DLD1 (cell line): Measurements from ENCODE around the gene SLC9B2.

Source experiments
- in situ Hi-C: cut with HindIII; loops from 2 replicates; pipeline ENCODE4 v1.10.0; 2017; ENCODE audit warnings: low sequenced_read_pairs

The SLC9B2 gene

GRCh38 chr4:103076747-103077347, at the start of gene SLC9B2:
TSS of gene SLC9B2 (minus strand) at chr4:103076761. CDS start at chr4:103067550, 9,211 bp downstream.
- in situ Hi-C loops = no loop called here

- in situ Hi-C loops = no loop called here
Measured at GRCh38 chr4:103126126-103126525, 49.6 kb upstream of the SLC9B2 start.

- in situ Hi-C loops = no loop called here
Measured at GRCh38 chr4:103123114-103123513, 46.6 kb upstream of the SLC9B2 start.

GRCh38 chr4:103118166-103118565, 41.6 kb upstream of the SLC9B2 start:
- in situ Hi-C loops = no loop called here

- in situ Hi-C loops = no loop called here
Measured at GRCh38 chr4:103111598-103111997, 35.0 kb upstream of the SLC9B2 start.

- in situ Hi-C loops = no loop called here
Measured at GRCh38 chr4:103108542-103108941, 32.0 kb upstream of the SLC9B2 start.

- in situ Hi-C loops = no loop called here
Measured at GRCh38 chr4:103105558-103106356, 29.2 kb upstream of the SLC9B2 start.

GRCh38 chr4:103104886-103105285, 28.3 kb upstream of the SLC9B2 start:
- in situ Hi-C loops = no loop called here

- in situ Hi-C loops = no loop called here
Measured at GRCh38 chr4:103100691-103101090, 24.1 kb upstream of the SLC9B2 start.

GRCh38 chr4:103099691-103100392, 23.3 kb upstream of the SLC9B2 start, which contains the start of gene BDH2:
TSS of gene BDH2 (minus strand) at chr4:103099834. CDS start at chr4:103096254, 3,580 bp downstream.
- in situ Hi-C loops = no loop called here

GRCh38 chr4:103098756-103099440, 22.3 kb upstream of the SLC9B2 start:
- in situ Hi-C loops = no loop called here

- in situ Hi-C loops = no loop called here
Measured at GRCh38 chr4:103098341-103098740, 21.8 kb upstream of the SLC9B2 start.

- in situ Hi-C loops = no loop called here
Measured at GRCh38 chr4:103097112-103097511, 20.6 kb upstream of the SLC9B2 start.

- in situ Hi-C loops = no loop called here
Measured at GRCh38 chr4:103095080-103095479, 18.5 kb upstream of the SLC9B2 start.

GRCh38 chr4:103092245-103092644, 15.7 kb upstream of the SLC9B2 start:
- in situ Hi-C loops = no loop called here

- in situ Hi-C loops = no loop called here
Measured at GRCh38 chr4:103091601-103092223, 15.2 kb upstream of the SLC9B2 start.

GRCh38 chr4:103089481-103089880, 12.9 kb upstream of the SLC9B2 start:
- in situ Hi-C loops = no loop called here

GRCh38 chr4:103086551-103086950, 10.0 kb upstream of the SLC9B2 start:
- in situ Hi-C loops = no loop called here

GRCh38 chr4:103085555-103086196, 9.1 kb upstream of the SLC9B2 start:
- in situ Hi-C loops = no loop called here

- in situ Hi-C loops = no loop called here
Measured at GRCh38 chr4:103079621-103080020, 3.1 kb upstream of the SLC9B2 start.
